Spleen (tissue), 7 donors: Measurements from ENCODE around the gene CEP131.
"Not testable (repeated sequence)": the region's sequence is repeated elsewhere in the genome, so short reads cannot be mapped to it uniquely, and the experiment has no call there.

Experiments used
- POLR2A ChIP-seq, 3 donors: fragments of 450-650 bp; IDR thresholded peaks; one replicate each; pipeline ENCODE4 v1.5.1; 2017; ENCODE audit warnings: antibody characterized with exemption in 3 of 3, mild to moderate bottlenecking in 1 of 3
- POLR2AphosphoS5 ChIP-seq, 3 donors: sonication (generic); formaldehyde crosslinking; IDR thresholded peaks; one replicate each; pipeline ENCODE4 v1.5.1; 2017; ENCODE audit warnings: antibody characterized with exemption in 3 of 3
- TF ChIP-seq, protein P1 (sequence below), 11 experiments: fragments of 200-600 bp in 7 of 11; fragments of 450-650 bp in 4 of 11; sonication (generic) in 4 of 11; IDR thresholded peaks in 8 of 11; conservative IDR thresholded peaks in 3 of 11; 1 replicate in 7 of 11; 2 replicates in 4 of 11; pipeline versions ENCODE4 v1.4.0 to v1.8.0; 2016 to 2021; ENCODE audit warnings: antibody characterized with exemption in 11 of 11, inconsistent platforms in 4 of 11, mild to moderate bottlenecking in 1 of 11
- donor health status: DM: no; HTN: no; CAD: no; lungs with moderate emphysema.
- donor health status: DM: no; HTN: no; CAD: no.
- donor health status: DM: no; HTN: no; CAD: no.

DNA sequence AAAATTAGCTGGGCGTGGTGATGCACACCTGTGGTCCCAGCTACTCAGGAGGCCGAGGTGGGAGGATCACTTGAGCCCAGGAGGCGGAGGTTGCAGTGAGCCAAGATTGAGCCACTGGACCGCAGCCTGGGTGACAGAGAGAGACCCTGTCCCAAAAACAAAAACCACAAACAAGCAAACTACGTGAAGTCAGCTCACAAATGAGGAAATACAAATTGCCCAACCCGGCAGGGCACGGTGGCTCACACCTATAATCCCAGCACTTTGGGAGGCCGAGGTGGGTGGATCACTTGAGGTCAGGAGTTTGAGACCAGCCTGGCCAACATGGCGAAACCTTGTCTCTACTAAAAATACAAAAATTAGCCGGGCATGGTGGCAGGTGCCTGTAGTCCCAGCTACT lies 76.6 kb downstream of the CEP131 start:
- TF ChIP-seq, protein P1, sequence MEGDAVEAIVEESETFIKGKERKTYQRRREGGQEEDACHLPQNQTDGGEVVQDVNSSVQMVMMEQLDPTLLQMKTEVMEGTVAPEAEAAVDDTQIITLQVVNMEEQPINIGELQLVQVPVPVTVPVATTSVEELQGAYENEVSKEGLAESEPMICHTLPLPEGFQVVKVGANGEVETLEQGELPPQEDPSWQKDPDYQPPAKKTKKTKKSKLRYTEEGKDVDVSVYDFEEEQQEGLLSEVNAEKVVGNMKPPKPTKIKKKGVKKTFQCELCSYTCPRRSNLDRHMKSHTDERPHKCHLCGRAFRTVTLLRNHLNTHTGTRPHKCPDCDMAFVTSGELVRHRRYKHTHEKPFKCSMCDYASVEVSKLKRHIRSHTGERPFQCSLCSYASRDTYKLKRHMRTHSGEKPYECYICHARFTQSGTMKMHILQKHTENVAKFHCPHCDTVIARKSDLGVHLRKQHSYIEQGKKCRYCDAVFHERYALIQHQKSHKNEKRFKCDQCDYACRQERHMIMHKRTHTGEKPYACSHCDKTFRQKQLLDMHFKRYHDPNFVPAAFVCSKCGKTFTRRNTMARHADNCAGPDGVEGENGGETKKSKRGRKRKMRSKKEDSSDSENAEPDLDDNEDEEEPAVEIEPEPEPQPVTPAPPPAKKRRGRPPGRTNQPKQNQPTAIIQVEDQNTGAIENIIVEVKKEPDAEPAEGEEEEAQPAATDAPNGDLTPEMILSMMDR (IDR thresholded peaks at IDR 0.05 in 8 of 11, conservative IDR thresholded peaks at IDR 0.05 in 3 of 11): not testable (repeated sequence)
- not testable (repeated sequence) for TF ChIP-seq POLR2A (IDR thresholded peaks at IDR 0.05)
- TF ChIP-seq POLR2AphosphoS5 (IDR thresholded peaks at IDR 0.05): peak in 1 of 3 donors; percentile 45
